ENCODE data around the gene EDAR. TPM values are rescaled to one million over a fixed set of nuclear protein-coding genes. Genes with fewer than 3 reads are reported as not detected.

EDAR gene
- polyA plus RNA-seq, 2 of the 4 experiments (the other 2 are of a cell fraction) = 0.05 to 0.26 TPM

DNA sequence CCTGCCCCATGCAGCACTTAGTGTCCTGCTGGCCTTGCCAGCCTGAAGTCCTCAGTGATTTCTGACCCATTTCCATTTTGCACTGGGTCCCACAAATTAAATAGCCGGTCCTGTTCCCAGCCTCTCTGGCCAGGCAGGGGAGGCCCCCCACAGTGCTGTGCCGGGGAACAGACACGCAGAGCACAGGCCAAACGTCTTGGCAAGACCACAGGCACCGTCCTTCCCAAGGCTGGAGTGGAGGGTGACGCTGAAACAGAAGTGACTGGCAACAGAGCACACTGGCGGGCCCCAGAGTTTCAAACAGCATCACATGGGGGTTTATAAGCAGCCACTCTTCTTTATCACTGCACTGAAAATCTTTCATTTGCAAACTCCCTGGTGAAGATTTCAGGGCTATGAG is 52.2 kb downstream of the EDAR start:
- FAIRE-seq (no peak), ATAC-seq (no peak), DNase-seq (ENCODE audit: low read depth in 1 of 2, low spot score in 1 of 2) (no peak)
- POLR2A ChIA-PET = no interaction called here
- TF ChIP-seq EHMT2 (IDR thresholded peaks at IDR 0.05; ENCODE audit: low read depth) (no peak), TFCP2L1 (CRISPR knock-in tag; IDR thresholded peaks at IDR 0.05) (no peak), EHF (CRISPR knock-in tag; IDR thresholded peaks at IDR 0.05) (no peak), POLR2A (IDR thresholded peaks at IDR 0.05; ENCODE audit: low read length) (no peak), SREBF2 (IDR thresholded peaks at IDR 0.05) (no peak), HOXB13 (CRISPR knock-in tag; IDR thresholded peaks at IDR 0.05; ENCODE audit: low read depth) (no peak), KDM1A (IDR thresholded peaks at IDR 0.05; ENCODE audit: low read depth) (no peak), NPAS2 (CRISPR knock-in tag; IDR thresholded peaks at IDR 0.05; ENCODE audit: borderline replicate concordance) (no peak), ZFP36 (IDR thresholded peaks at IDR 0.05; ENCODE audit: borderline replicate concordance, partially characterized antibody) (no peak), RFX5 (IDR thresholded peaks at IDR 0.05) (no peak), RARB (CRISPR knock-in tag; IDR thresholded peaks at IDR 0.05) (no peak), ESRRA (IDR thresholded peaks at IDR 0.05; ENCODE audit: borderline replicate concordance, low read length) (no peak), CBX8 (IDR thresholded peaks at IDR 0.05) (no peak), MAFK (IDR thresholded peaks at IDR 0.05; ENCODE audit: partially characterized antibody) (no peak)
- TF ChIP-seq, protein P1, sequence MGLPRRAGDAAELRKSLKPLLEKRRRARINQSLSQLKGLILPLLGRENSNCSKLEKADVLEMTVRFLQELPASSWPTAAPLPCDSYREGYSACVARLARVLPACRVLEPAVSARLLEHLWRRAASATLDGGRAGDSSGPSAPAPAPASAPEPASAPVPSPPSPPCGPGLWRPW (IDR thresholded peaks at IDR 0.05) = no peak
- TF ChIP-seq, protein P2, sequence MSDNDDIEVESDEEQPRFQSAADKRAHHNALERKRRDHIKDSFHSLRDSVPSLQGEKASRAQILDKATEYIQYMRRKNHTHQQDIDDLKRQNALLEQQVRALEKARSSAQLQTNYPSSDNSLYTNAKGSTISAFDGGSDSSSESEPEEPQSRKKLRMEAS (IDR thresholded peaks at IDR 0.05) = no peak
- TF ChIP-seq, protein P3, sequence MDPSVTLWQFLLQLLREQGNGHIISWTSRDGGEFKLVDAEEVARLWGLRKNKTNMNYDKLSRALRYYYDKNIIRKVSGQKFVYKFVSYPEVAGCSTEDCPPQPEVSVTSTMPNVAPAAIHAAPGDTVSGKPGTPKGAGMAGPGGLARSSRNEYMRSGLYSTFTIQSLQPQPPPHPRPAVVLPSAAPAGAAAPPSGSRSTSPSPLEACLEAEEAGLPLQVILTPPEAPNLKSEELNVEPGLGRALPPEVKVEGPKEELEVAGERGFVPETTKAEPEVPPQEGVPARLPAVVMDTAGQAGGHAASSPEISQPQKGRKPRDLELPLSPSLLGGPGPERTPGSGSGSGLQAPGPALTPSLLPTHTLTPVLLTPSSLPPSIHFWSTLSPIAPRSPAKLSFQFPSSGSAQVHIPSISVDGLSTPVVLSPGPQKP (IDR thresholded peaks at IDR 0.05; ENCODE audit: low read depth, low read length) = no peak
- TF ChIP-seq, protein P4, sequence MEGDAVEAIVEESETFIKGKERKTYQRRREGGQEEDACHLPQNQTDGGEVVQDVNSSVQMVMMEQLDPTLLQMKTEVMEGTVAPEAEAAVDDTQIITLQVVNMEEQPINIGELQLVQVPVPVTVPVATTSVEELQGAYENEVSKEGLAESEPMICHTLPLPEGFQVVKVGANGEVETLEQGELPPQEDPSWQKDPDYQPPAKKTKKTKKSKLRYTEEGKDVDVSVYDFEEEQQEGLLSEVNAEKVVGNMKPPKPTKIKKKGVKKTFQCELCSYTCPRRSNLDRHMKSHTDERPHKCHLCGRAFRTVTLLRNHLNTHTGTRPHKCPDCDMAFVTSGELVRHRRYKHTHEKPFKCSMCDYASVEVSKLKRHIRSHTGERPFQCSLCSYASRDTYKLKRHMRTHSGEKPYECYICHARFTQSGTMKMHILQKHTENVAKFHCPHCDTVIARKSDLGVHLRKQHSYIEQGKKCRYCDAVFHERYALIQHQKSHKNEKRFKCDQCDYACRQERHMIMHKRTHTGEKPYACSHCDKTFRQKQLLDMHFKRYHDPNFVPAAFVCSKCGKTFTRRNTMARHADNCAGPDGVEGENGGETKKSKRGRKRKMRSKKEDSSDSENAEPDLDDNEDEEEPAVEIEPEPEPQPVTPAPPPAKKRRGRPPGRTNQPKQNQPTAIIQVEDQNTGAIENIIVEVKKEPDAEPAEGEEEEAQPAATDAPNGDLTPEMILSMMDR (IDR thresholded peaks at IDR 0.05) = no peak
- TF ChIP-seq, protein P5, sequence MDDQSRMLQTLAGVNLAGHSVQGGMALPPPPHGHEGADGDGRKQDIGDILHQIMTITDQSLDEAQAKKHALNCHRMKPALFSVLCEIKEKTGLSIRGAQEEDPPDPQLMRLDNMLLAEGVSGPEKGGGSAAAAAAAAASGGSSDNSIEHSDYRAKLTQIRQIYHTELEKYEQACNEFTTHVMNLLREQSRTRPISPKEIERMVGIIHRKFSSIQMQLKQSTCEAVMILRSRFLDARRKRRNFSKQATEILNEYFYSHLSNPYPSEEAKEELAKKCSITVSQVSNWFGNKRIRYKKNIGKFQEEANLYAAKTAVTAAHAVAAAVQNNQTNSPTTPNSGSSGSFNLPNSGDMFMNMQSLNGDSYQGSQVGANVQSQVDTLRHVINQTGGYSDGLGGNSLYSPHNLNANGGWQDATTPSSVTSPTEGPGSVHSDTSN (IDR thresholded peaks at IDR 0.05) = no peak
- peaks cover 10% of the 10 kb centered on the region; the same call in 1 of the 3 replicates for H3K4me1 ChIP-seq
- 65% methylated on average over 6 of the region's 7 CpGs for WGBS (ENCODE audit: missing lambda C conversion rate)
- H3K9me3 ChIP-seq = no peaks in the 10 kb centered on the region
- H3K27ac ChIP-seq = no peak overlapping the region
- no peak overlapping the region for H3K4me3 ChIP-seq
- CTCF ChIA-PET = interaction anchor here (1.5 to 1.6 kb wide), 2 partner anchors 9 to 52 kb away, joined by 5 to 10 read pairs; partner anchors contain the start of gene EDAR
- H3K4me2 ChIP-seq = no peak overlapping the region

DNA sequence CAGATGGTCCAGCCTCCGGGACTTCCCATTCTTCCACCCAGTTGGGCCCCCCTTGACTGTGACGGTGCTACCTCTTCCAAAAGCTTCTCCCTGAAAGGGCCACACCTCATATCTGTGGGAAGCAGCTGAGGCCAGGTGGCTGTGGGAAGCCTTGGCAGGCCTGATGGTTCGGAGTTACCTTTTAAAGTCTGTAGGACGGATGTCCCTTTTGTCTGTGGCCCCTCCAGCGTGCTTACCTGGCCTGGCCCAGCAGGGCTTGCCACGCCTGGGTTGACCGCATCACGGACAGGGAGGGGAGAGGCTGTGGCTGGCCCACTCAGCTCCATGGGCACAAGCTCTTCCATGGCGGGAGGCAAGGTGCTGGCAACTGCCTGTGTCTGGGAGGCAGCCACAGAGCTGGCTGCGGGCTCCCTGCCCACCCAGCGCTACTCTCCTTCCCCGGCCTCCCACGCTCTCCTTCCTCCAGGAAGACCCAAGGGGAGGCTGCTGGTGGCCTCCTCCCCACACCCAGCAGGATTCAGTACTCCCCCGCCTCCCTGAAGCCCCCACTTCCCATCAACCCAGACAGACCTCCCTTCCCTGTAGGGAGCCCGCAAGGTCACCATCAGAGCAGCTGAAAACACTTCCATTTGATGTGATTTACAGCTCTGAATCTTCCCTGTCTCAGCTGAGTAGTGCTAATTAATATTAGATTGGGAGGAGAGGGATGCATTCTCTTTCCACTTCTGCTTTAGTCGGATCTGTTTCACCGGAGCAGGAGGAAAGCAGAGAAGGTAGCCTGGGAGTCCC is 52.8 kb downstream of the EDAR start:
- ChIA-PET CTCF (interaction anchor here (1.5 to 1.6 kb wide), 2 partner anchors 9 to 53 kb away, joined by 5 to 10 read pairs; partner anchors contain the start of gene EDAR), POLR2A (no interaction called here)
- Histone ChIP-seq H3K9me3 (no peaks in the 10 kb centered on the region), H3K27ac (no peak overlapping the region), H3K4me1 (peaks cover 10% of the 10 kb centered on the region; the same call in 1 of the 3 replicates), H3K4me2 (no peak overlapping the region), H3K4me3 (no peak overlapping the region)
- FAIRE-seq (no peak), DNase-seq (ENCODE audit: low read depth in 1 of 2, low spot score in 1 of 2) (no peak), ATAC-seq (no peak)
- 75% methylated on average over 14 of the region's 17 CpGs for WGBS (ENCODE audit: missing lambda C conversion rate)
- TF ChIP-seq SMC3 (IDR thresholded peaks at IDR 0.05) (no peak), CBX2 (IDR thresholded peaks at IDR 0.05; ENCODE audit: borderline replicate concordance, low read depth) (no peak), PHF8 (IDR thresholded peaks at IDR 0.05; ENCODE audit: borderline replicate concordance, low read depth) (no peak), RFX5 (IDR thresholded peaks at IDR 0.05) (no peak), HDAC2 (IDR thresholded peaks at IDR 0.05) (no peak), RAD21 (conservative IDR thresholded peaks at IDR 0.05 in 1 of 2, IDR thresholded peaks at IDR 0.05 in 1 of 2) (no peak), EP300 (IDR thresholded peaks at IDR 0.05) (no peak)
- TF ChIP-seq, protein P6, sequence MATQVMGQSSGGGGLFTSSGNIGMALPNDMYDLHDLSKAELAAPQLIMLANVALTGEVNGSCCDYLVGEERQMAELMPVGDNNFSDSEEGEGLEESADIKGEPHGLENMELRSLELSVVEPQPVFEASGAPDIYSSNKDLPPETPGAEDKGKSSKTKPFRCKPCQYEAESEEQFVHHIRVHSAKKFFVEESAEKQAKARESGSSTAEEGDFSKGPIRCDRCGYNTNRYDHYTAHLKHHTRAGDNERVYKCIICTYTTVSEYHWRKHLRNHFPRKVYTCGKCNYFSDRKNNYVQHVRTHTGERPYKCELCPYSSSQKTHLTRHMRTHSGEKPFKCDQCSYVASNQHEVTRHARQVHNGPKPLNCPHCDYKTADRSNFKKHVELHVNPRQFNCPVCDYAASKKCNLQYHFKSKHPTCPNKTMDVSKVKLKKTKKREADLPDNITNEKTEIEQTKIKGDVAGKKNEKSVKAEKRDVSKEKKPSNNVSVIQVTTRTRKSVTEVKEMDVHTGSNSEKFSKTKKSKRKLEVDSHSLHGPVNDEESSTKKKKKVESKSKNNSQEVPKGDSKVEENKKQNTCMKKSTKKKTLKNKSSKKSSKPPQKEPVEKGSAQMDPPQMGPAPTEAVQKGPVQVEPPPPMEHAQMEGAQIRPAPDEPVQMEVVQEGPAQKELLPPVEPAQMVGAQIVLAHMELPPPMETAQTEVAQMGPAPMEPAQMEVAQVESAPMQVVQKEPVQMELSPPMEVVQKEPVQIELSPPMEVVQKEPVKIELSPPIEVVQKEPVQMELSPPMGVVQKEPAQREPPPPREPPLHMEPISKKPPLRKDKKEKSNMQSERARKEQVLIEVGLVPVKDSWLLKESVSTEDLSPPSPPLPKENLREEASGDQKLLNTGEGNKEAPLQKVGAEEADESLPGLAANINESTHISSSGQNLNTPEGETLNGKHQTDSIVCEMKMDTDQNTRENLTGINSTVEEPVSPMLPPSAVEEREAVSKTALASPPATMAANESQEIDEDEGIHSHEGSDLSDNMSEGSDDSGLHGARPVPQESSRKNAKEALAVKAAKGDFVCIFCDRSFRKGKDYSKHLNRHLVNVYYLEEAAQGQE (IDR thresholded peaks at IDR 0.05) = no peak
- TF ChIP-seq, protein P7, sequence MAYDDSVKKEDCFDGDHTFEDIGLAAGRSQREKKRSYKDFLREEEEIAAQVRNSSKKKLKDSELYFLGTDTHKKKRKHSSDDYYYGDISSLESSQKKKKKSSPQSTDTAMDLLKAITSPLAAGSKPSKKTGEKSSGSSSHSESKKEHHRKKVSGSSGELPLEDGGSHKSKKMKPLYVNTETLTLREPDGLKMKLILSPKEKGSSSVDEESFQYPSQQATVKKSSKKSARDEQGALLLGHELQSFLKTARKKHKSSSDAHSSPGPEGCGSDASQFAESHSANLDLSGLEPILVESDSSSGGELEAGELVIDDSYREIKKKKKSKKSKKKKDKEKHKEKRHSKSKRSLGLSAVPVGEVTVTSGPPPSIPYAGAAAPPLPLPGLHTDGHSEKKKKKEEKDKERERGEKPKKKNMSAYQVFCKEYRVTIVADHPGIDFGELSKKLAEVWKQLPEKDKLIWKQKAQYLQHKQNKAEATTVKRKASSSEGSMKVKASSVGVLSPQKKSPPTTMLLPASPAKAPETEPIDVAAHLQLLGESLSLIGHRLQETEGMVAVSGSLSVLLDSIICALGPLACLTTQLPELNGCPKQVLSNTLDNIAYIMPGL (CRISPR knock-in tag; IDR thresholded peaks at IDR 0.05; ENCODE audit: borderline replicate concordance) = no peak
